ENCODE results near the gene CDKN2C. TPM values are rescaled to one million over a fixed set of nuclear protein-coding genes. Genes with fewer than 3 reads are reported as not detected.
"Not testable (repeated sequence)": the region's sequence is repeated elsewhere in the genome, so short reads cannot be mapped to it uniquely, and the experiment has no call there.

Gene CDKN2C
- total and polyA plus RNA-seq, 11 donors, result 11.2 to 18.8 (median 15.3) TPM

- Histone ChIP-seq H3K27me3 (no peaks in the 10 kb centered on the region), H3K9me3 (peaks cover 0 to 5% (median 0%) of the 10 kb centered on the region in 12 donors), H3K36me3 (peaks cover 0 to 3% (median 0%) of the 10 kb centered on the region in 9 donors), H3K27ac (no peak overlapping the region), H3K4me3 (no peak overlapping the region), H3K4me1 (peaks cover 0 to 14% (median 2%) of the 10 kb centered on the region in 12 donors)
- TF ChIP-seq POLR2A (IDR thresholded peaks at IDR 0.05) (no peak), CTCF (IDR thresholded peaks at IDR 0.05) (no peak)
- intact Hi-C loops (cut with DNase I), result loop anchor here in 5 of 10 donors (2.0 to 10.0 kb wide), 4 partner anchors 36 to 254 kb away; no protein-coding TSS in a partner anchor
- ATAC-seq (no peak), DNase-seq (no peak)
- WGBS, 4 donors, result 87 to 95% (median 93%) methylated on average over 6 of the region's 6 CpGs
Measured at GRCh38 chr1:50930965-50931737, 38.9 kb upstream of the CDKN2C start.

GRCh38 chr1:50932043-50932442, 38.0 kb upstream of the CDKN2C start:
- not testable (repeated sequence) for H3K4me3 ChIP-seq, DNase-seq, H3K36me3 ChIP-seq, ATAC-seq, H3K27ac ChIP-seq, H3K9me3 ChIP-seq, H3K27me3 ChIP-seq
- peaks cover 0 to 18% (median 4%) of the 10 kb centered on the region in 12 donors for H3K4me1 ChIP-seq
- WGBS, 4 donors, result 95 to 99% (median 96%) methylated on average over 4 of the region's 4 CpGs
- intact Hi-C loops (cut with DNase I), result loop anchor here in 4 of 10 donors (5.0 to 10.0 kb wide), 3 partner anchors 35 to 253 kb away; no protein-coding TSS in a partner anchor

GRCh38 chr1:50933770-50934169, 36.3 kb upstream of the CDKN2C start:
- H3K27me3 ChIP-seq, ATAC-seq, H3K4me3 ChIP-seq, H3K9me3 ChIP-seq, DNase-seq, H3K27ac ChIP-seq, H3K36me3 ChIP-seq: not testable (repeated sequence)
- peaks cover 0 to 18% (median 4%) of the 10 kb centered on the region in 12 donors for H3K4me1 ChIP-seq
- WGBS, 4 donors, result 77 to 83% (median 79%) methylated on average over 3 of the region's 3 CpGs
- intact Hi-C loops (cut with DNase I), result loop anchor here in 4 of 10 donors (5.0 to 10.0 kb wide), 3 partner anchors 34 to 251 kb away; no protein-coding TSS in a partner anchor

- peaks cover 0 to 10% (median 2%) of the 10 kb centered on the region in 12 donors for H3K4me1 ChIP-seq
- H3K9me3 ChIP-seq, result peaks cover 0 to 5% (median 0%) of the 10 kb centered on the region in 12 donors
- H3K36me3 ChIP-seq, result no peaks in the 10 kb centered on the region
- TF ChIP-seq POLR2A (IDR thresholded peaks at IDR 0.05), result no peak
- no peak for TF ChIP-seq CTCF (IDR thresholded peaks at IDR 0.05)
- ATAC-seq (no peak), DNase-seq (no peak)
- H3K27me3 ChIP-seq, result no peaks in the 10 kb centered on the region
- no peak overlapping the region for H3K27ac ChIP-seq
- H3K4me3 ChIP-seq, result no peak overlapping the region
- intact Hi-C loops (cut with DNase I), result loop anchor here in 4 of 10 donors (5.0 to 10.0 kb wide), 3 partner anchors 32 to 250 kb away; no protein-coding TSS in a partner anchor
Measured at GRCh38 chr1:50934838-50935237, 35.2 kb upstream of the CDKN2C start.

- intact Hi-C loops (cut with DNase I), result loop anchor here in 1 of 10 donors (10.0 kb wide), 1 partner anchor 250 kb away; no protein-coding TSS in a partner anchor
- not testable (repeated sequence) for H3K4me1 ChIP-seq, ATAC-seq, H3K36me3 ChIP-seq, H3K27ac ChIP-seq, H3K27me3 ChIP-seq, H3K4me3 ChIP-seq, DNase-seq, H3K9me3 ChIP-seq
- 91 to 97% (median 96%) methylated on average over 2 of the region's 2 CpGs for WGBS, 4 donors
Measured at GRCh38 chr1:50935276-50935675, 34.8 kb upstream of the CDKN2C start.

All from heart left ventricle (tissue), 16 donors.